ENCODE data around the gene ALDH3B2. TPM values are rescaled to one million over a fixed set of nuclear protein-coding genes. Genes with fewer than 3 reads are reported as not detected.

The ALDH3B2 gene
- total RNA-seq, 1 experiment from 2014 or later, result 0.13 TPM

DNA sequence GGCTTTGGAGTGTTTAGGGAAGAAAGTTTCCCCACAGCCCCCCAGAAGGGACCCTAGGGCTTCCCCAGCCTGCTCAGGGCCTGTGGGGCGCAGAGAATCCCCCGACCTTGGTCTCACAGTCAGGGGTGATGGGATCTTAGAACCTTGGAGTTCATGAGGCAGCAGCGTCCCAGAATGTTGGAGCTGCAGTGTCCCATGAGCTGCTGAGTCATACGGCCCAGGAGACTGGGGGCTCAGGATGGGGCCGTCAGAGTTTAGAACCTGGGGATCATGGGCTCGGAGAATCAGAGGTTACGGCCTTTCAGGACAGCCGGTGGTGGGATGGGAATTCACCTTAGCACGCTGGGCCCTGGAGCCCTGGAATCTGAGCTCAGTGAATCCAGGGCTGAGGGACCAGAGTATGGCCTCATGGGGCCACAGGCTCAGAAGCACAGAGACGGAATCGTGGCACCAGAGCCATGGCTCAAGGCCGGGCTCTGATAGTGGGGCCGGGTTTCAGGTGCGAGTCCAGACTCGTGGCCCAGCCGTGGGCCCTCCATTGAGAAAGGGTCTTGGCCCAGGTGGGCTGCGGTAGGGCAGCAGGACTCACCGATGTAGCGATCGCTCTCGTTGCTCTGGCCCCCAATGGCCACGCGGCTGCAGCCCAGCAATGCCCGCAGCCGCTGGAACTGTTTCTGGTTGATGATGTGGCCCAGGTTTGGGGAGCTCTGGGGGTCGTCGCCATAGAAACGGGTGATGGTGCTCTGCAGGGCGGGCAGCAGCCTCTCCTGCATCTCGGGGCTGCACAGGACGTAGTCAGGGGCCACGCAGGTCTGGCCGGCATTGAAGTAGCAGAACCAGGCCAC lies 9.5 kb downstream of the ALDH3B2 start (continued):
- TF ChIP-seq, protein P1, sequence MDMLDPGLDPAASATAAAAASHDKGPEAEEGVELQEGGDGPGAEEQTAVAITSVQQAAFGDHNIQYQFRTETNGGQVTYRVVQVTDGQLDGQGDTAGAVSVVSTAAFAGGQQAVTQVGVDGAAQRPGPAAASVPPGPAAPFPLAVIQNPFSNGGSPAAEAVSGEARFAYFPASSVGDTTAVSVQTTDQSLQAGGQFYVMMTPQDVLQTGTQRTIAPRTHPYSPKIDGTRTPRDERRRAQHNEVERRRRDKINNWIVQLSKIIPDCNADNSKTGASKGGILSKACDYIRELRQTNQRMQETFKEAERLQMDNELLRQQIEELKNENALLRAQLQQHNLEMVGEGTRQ (CRISPR knock-in tag; IDR thresholded peaks at IDR 0.05), result no peak
- TF ChIP-seq, protein P2, sequence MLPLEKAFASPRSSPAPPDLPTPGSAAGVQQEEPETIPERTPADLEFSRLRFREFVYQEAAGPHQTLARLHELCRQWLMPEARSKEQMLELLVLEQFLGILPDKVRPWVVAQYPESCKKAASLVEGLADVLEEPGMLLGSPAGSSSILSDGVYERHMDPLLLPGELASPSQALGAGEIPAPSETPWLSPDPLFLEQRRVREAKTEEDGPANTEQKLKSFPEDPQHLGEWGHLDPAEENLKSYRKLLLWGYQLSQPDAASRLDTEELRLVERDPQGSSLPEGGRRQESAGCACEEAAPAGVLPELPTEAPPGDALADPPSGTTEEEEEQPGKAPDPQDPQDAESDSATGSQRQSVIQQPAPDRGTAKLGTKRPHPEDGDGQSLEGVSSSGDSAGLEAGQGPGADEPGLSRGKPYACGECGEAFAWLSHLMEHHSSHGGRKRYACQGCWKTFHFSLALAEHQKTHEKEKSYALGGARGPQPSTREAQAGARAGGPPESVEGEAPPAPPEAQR (CRISPR knock-in tag; IDR thresholded peaks at IDR 0.05), result no peak
- TF ChIP-seq, protein P3, sequence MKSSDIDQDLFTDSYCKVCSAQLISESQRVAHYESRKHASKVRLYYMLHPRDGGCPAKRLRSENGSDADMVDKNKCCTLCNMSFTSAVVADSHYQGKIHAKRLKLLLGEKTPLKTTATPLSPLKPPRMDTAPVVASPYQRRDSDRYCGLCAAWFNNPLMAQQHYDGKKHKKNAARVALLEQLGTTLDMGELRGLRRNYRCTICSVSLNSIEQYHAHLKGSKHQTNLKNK (CRISPR knock-in tag; IDR thresholded peaks at IDR 0.05), result no peak
- TF ChIP-seq GABPB1 (CRISPR knock-in tag; IDR thresholded peaks at IDR 0.05), result no peak

DNA sequence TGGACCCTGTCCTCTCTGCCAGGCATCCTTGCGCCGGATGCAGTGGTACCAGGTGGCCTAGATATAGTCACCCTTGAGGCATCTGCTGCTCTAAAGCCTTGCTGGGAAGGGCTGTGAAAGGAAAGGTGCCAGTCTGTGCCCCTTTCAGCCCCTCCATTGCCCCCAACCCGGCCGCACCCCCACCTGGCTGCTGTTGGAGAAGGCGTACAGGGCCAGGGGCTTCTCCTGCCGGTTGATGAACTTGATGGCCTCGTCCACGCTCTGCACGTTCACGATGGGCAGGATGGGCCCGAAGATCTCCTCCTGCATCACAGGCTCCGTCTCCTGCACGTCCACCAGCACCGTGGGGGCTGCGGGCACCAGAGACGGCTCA lies 10.2 kb downstream of the ALDH3B2 start:
- no peaks in the 10 kb centered on the region for H3K27me3 Mint-ChIP-seq (ENCODE audit: low read depth)
- DNase-seq (ENCODE audit: low spot score) (no peak), ATAC-seq (no peak)
- H3K27ac Mint-ChIP-seq, result no peak overlapping the region
- ChIA-PET POLR2A (no interaction called here), CTCF (interaction anchor here (0.8 to 1.2 kb wide), 3 partner anchors 16 to 49 kb away, joined by 4 read pairs; partner anchors contain the start of gene NUDT8)
- H3K9me3 Mint-ChIP-seq, result peaks cover 1% of the 10 kb centered on the region; the same call in 1 of the 2 replicates
- TF ChIP-seq, protein P4, sequence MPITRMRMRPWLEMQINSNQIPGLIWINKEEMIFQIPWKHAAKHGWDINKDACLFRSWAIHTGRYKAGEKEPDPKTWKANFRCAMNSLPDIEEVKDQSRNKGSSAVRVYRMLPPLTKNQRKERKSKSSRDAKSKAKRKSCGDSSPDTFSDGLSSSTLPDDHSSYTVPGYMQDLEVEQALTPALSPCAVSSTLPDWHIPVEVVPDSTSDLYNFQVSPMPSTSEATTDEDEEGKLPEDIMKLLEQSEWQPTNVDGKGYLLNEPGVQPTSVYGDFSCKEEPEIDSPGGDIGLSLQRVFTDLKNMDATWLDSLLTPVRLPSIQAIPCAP (CRISPR knock-in tag; IDR thresholded peaks at IDR 0.05), result no peak
- no peak for TF ChIP-seq RELA (CRISPR knock-in tag; IDR thresholded peaks at IDR 0.05; ENCODE audit: borderline replicate concordance)
- TF ChIP-seq, protein P5, sequence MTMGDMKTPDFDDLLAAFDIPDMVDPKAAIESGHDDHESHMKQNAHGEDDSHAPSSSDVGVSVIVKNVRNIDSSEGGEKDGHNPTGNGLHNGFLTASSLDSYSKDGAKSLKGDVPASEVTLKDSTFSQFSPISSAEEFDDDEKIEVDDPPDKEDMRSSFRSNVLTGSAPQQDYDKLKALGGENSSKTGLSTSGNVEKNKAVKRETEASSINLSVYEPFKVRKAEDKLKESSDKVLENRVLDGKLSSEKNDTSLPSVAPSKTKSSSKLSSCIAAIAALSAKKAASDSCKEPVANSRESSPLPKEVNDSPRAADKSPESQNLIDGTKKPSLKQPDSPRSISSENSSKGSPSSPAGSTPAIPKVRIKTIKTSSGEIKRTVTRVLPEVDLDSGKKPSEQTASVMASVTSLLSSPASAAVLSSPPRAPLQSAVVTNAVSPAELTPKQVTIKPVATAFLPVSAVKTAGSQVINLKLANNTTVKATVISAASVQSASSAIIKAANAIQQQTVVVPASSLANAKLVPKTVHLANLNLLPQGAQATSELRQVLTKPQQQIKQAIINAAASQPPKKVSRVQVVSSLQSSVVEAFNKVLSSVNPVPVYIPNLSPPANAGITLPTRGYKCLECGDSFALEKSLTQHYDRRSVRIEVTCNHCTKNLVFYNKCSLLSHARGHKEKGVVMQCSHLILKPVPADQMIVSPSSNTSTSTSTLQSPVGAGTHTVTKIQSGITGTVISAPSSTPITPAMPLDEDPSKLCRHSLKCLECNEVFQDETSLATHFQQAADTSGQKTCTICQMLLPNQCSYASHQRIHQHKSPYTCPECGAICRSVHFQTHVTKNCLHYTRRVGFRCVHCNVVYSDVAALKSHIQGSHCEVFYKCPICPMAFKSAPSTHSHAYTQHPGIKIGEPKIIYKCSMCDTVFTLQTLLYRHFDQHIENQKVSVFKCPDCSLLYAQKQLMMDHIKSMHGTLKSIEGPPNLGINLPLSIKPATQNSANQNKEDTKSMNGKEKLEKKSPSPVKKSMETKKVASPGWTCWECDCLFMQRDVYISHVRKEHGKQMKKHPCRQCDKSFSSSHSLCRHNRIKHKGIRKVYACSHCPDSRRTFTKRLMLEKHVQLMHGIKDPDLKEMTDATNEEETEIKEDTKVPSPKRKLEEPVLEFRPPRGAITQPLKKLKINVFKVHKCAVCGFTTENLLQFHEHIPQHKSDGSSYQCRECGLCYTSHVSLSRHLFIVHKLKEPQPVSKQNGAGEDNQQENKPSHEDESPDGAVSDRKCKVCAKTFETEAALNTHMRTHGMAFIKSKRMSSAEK (CRISPR knock-in tag; IDR thresholded peaks at IDR 0.05; ENCODE audit: borderline replicate concordance), result no peak
- TF ChIP-seq NR1H2 (CRISPR knock-in tag; IDR thresholded peaks at IDR 0.05), result no peak
- no peak overlapping the region for H3K4me3 Mint-ChIP-seq
- H3K4me1 Mint-ChIP-seq, result no peaks in the 10 kb centered on the region
- H3K36me3 Mint-ChIP-seq, result 0 out of 2 replicates have a peak, but pooled peaks cover under 1% of the 10 kb centered on the region

DNA sequence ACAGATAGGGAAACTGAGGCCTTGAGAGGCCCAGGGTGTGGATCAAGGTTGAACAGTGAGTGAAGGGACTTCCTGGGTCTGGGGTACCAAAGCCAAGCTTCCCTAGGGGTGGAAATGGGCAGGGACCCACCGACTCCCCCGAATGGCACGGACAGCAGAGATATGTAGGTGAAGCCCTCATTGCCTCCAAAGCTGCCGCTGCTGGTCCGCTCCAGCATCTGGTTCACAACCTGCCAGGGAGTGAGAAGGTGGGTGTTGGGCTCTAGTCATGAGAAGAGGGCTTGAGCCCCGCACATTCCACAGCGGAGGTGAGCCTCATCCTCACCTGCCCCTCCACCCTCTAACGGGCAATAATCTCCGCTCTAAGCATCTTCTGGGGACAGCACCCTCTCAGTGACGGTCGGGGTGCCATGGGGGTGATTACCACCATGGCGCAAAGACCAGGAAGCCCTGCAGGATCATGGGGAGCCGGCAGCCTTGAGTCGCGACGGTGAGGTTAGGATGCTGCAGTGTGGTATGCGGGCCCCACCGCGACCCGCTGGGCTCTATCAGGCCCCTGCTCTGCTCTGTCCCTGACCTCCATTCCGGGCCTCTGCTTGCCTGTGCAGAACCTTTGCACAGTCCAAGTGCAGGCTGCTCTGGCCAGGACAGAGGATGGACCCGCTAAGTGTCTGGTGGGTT lies 10.8 kb downstream of the ALDH3B2 start:
- H3K4me3 Mint-ChIP-seq, result no peak overlapping the region
- H3K9me3 Mint-ChIP-seq, result peaks cover 6% of the 10 kb centered on the region
- no peak overlapping the region for H3K27ac Mint-ChIP-seq
- ChIA-PET POLR2A (no interaction called here), CTCF (interaction anchor here (2.0 kb wide), 1 partner anchor 34 kb away, joined by 8 read pairs; the partner anchor contains the start of gene NUDT8)
- H3K27me3 Mint-ChIP-seq (ENCODE audit: low read depth), result no peaks in the 10 kb centered on the region
- DNase-seq (ENCODE audit: low spot score) (no peak), ATAC-seq (no peak)
- H3K36me3 Mint-ChIP-seq, result peaks cover 6% of the 10 kb centered on the region
- H3K4me1 Mint-ChIP-seq, result no peaks in the 10 kb centered on the region
- TF ChIP-seq CREB1 (CRISPR knock-in tag; IDR thresholded peaks at IDR 0.05) (no peak), ZNF263 (CRISPR knock-in tag; IDR thresholded peaks at IDR 0.05; ENCODE audit: low read depth) (no peak), ZNF219 (CRISPR knock-in tag; IDR thresholded peaks at IDR 0.05; ENCODE audit: borderline replicate concordance) (no peak), SMAD4 (CRISPR knock-in tag; IDR thresholded peaks at IDR 0.05) (no peak), JAZF1 (CRISPR knock-in tag; IDR thresholded peaks at IDR 0.05) (no peak), GRHL2 (CRISPR knock-in tag; IDR thresholded peaks at IDR 0.05; ENCODE audit: insufficient replicate concordance, severe bottlenecking) (no peak), EMX1 (CRISPR knock-in tag; IDR thresholded peaks at IDR 0.05) (no peak), CBFB (CRISPR knock-in tag; IDR thresholded peaks at IDR 0.05; ENCODE audit: low read depth) (no peak), ZNF423 (CRISPR knock-in tag; IDR thresholded peaks at IDR 0.05) (no peak), FOXJ3 (CRISPR knock-in tag; IDR thresholded peaks at IDR 0.05; ENCODE audit: borderline replicate concordance) (no peak)
- TF ChIP-seq, protein P2 (CRISPR knock-in tag; IDR thresholded peaks at IDR 0.05), result no peak
- TF ChIP-seq, protein P6, sequence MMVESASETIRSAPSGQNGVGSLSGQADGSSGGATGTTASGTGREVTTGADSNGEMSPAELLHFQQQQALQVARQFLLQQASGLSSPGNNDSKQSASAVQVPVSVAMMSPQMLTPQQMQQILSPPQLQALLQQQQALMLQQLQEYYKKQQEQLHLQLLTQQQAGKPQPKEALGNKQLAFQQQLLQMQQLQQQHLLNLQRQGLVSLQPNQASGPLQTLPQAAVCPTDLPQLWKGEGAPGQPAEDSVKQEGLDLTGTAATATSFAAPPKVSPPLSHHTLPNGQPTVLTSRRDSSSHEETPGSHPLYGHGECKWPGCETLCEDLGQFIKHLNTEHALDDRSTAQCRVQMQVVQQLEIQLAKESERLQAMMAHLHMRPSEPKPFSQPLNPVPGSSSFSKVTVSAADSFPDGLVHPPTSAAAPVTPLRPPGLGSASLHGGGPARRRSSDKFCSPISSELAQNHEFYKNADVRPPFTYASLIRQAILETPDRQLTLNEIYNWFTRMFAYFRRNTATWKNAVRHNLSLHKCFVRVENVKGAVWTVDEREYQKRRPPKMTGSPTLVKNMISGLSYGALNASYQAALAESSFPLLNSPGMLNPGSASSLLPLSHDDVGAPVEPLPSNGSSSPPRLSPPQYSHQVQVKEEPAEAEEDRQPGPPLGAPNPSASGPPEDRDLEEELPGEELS (CRISPR knock-in tag; IDR thresholded peaks at IDR 0.05), result no peak
